Transverse colon (tissue), 3 donors: ENCODE data around the gene ALK.

Experiments
- CTCF ChIP-seq, 5 experiments: fragments of 200-600 bp in 3 of 5; fragments of 450-650 bp in 2 of 5; sonication (generic) in 3 of 5; IDR thresholded peaks; 1 replicate in 2 of 5; 2 replicates in 3 of 5; pipeline ENCODE4 v1.5.1; 2016 to 2017; ENCODE audit warnings: antibody characterized with exemption in 5 of 5, inconsistent platforms in 3 of 5, mild to moderate bottlenecking in 2 of 5, moderate library complexity in 1 of 5
- POLR2A ChIP-seq: fragments of 450-650 bp; IDR thresholded peaks from one replicate; pipeline ENCODE4 v1.6.1; 2016; ENCODE audit warnings: antibody characterized with exemption, mild to moderate bottlenecking, moderate library complexity

- TF ChIP-seq POLR2A (no peak), CTCF (IDR thresholded peaks at IDR 0.05) (no peak)
Observed at GRCh38 chr2:29452036-29452435, 469.4 kb downstream of the ALK start.
